Measurements from ENCODE around the gene S100A7A.
"Not testable (repeated sequence)": the region's sequence is repeated elsewhere in the genome, so short reads cannot be mapped to it uniquely, and the experiment has no call there.

The S100A7A gene

GRCh38 chr1:153404768-153405167 lies 11.6 kb upstream of the S100A7A start:
- Histone ChIP-seq H3K9ac (no peak overlapping the region), H3K4me1 (ENCODE audit: low read depth, poor library complexity, severe bottlenecking) (no peaks in the 10 kb centered on the region), H4K20me1 (ENCODE audit: insufficient read depth) (no peaks in the 10 kb centered on the region)

DNA sequence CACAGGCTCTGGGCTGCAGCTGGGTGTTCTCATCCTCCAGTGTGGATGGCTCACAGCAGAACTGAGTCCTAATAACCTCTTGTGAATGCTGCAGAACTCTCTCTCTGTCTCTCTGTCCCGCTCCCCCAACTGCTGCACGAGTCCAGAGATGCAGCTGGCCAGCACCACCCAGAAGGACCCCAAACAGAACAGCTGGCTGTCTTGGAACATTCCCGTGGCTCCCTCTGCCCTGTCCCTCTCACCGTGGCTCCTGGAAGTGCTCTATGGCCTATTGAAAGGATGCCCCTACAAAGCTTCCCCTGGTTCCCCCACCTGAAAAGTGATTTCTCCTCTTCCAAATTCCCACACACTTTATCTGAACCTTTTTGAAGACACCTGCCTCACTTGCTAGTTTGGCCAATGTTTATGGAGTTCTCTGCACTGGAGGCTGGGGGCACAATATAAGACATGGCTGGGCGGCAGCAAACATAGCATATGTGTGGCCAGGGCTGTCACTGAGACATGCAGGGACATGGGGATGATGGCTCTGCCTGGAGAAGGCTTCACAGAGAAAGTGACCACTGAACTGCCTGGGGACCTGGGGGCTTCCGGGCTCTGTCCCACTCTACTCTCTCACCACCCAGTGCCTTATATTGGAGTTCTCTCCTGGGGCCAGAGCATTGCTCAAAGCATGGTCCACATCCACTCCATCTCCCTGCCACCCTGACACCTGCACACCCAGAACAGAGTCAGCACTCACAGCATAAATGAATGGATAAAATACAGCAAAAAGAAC lies 10.3 kb upstream of the S100A7A start:
- not testable (repeated sequence) for H3K4me2 ChIP-seq; H3K4me3 ChIP-seq (IDR thresholded peaks at IDR 0.05; ENCODE audit: insufficient read depth, low read depth, low read length); H3K27ac ChIP-seq; H2AFZ ChIP-seq (ENCODE audit: low read depth); H3K27me3 ChIP-seq (ENCODE audit: insufficient read depth, low read depth); H3K79me2 ChIP-seq (ENCODE audit: insufficient read depth, low read depth); H3K9ac ChIP-seq; H3K4me1 ChIP-seq (ENCODE audit: low read depth, poor library complexity, severe bottlenecking); H3K36me3 ChIP-seq (ENCODE audit: insufficient read depth); H4K20me1 ChIP-seq (ENCODE audit: insufficient read depth)

More at GRCh38 chr1:153404768-153405167, 11.6 kb upstream of the S100A7A start:
- no peaks in the 10 kb centered on the region for H3K27me3 ChIP-seq (ENCODE audit: insufficient read depth, low read depth)
- H3K4me3 ChIP-seq (IDR thresholded peaks at IDR 0.05; ENCODE audit: insufficient read depth, low read depth, low read length), result no peak overlapping the region
- no peaks in the 10 kb centered on the region for H3K36me3 ChIP-seq (ENCODE audit: insufficient read depth)
- H3K4me2 ChIP-seq, result no peak overlapping the region
- TF ChIP-seq, protein P1, sequence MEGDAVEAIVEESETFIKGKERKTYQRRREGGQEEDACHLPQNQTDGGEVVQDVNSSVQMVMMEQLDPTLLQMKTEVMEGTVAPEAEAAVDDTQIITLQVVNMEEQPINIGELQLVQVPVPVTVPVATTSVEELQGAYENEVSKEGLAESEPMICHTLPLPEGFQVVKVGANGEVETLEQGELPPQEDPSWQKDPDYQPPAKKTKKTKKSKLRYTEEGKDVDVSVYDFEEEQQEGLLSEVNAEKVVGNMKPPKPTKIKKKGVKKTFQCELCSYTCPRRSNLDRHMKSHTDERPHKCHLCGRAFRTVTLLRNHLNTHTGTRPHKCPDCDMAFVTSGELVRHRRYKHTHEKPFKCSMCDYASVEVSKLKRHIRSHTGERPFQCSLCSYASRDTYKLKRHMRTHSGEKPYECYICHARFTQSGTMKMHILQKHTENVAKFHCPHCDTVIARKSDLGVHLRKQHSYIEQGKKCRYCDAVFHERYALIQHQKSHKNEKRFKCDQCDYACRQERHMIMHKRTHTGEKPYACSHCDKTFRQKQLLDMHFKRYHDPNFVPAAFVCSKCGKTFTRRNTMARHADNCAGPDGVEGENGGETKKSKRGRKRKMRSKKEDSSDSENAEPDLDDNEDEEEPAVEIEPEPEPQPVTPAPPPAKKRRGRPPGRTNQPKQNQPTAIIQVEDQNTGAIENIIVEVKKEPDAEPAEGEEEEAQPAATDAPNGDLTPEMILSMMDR (conservative IDR thresholded peaks at IDR 0.05; ENCODE audit: low read depth, low read length), result peak; percentile 88
- no peak overlapping the region for H3K27ac ChIP-seq
- no peaks in the 10 kb centered on the region for H3K79me2 ChIP-seq (ENCODE audit: insufficient read depth, low read depth)
- H2AFZ ChIP-seq (ENCODE audit: low read depth), result no peak overlapping the region

GRCh38 chr1:153407274-153407673 lies 9.0 kb upstream of the S100A7A start:
- not testable (repeated sequence) for H3K4me3 ChIP-seq (IDR thresholded peaks at IDR 0.05; ENCODE audit: insufficient read depth, low read depth, low read length); H3K9ac ChIP-seq; H2AFZ ChIP-seq (ENCODE audit: low read depth); H3K27ac ChIP-seq; H3K79me2 ChIP-seq (ENCODE audit: insufficient read depth, low read depth); H3K4me1 ChIP-seq (ENCODE audit: low read depth, poor library complexity, severe bottlenecking); H3K36me3 ChIP-seq (ENCODE audit: insufficient read depth); H3K27me3 ChIP-seq (ENCODE audit: insufficient read depth, low read depth); H4K20me1 ChIP-seq (ENCODE audit: insufficient read depth); H3K4me2 ChIP-seq

DNA sequence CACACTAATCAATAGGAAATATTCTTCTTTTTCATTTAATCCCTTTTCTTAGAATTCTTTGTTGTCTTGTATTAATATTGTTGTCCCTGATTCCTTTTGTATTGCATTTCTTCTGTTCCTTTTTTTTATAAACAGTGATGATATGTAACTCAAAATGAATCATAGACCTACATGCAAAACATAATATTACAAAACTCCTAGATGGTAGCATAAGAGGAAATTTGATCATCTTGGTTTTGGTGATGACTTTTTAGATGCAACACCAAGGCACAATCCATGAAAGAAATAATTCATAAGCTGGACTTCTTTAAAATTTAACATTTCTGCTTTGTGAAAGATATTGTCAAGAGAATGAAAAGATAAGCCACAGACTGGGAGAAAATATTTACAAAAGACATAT lies 2.4 kb upstream of the S100A7A start:
- H3K36me3 ChIP-seq (ENCODE audit: insufficient read depth); H3K4me1 ChIP-seq (ENCODE audit: low read depth, poor library complexity, severe bottlenecking); H3K9ac ChIP-seq; H3K4me3 ChIP-seq (IDR thresholded peaks at IDR 0.05; ENCODE audit: insufficient read depth, low read depth, low read length); H3K27ac ChIP-seq; H2AFZ ChIP-seq (ENCODE audit: low read depth); H3K27me3 ChIP-seq (ENCODE audit: insufficient read depth, low read depth); H3K4me2 ChIP-seq; H3K79me2 ChIP-seq (ENCODE audit: insufficient read depth, low read depth); H4K20me1 ChIP-seq (ENCODE audit: insufficient read depth): not testable (repeated sequence)

DNA sequence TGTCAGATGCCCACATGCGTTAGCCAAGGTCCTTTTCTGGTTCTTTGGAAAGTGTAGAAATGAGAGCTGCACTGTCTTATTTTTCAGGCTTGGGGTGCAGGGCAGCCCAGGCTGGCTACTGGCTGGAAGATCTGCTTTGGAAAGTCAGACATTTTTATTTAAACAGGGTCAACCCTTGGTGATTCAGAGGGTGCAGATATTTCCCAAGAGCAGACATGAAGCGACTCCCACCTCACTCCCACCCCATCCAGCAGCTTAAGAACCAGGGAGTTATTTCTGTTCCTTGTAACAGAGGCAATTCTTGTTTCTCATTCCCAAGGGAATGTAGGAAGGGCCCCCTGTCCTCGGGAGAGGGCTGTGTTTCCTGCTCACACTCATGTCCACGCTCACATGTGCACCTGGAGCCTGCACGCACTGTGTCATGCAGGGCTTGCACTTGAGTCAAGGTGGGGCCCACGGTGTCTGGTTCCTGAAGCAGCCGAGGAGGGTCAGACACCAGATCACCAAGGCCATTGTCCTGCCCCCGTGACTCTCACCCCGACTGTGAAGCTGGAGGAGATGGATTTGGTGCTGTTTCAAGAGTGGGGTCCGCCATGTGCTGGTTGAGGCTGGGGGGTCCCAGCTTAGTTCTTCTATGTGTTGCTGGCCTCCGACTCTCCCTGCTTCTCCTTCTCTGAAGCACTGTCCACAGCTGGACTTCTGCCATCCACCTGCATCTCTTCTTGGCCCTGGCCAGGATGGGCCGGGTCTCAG lies 992 bp downstream of the S100A7A start:
- Histone ChIP-seq H3K4me3 (IDR thresholded peaks at IDR 0.05; ENCODE audit: insufficient read depth, low read depth, low read length) (no peak overlapping the region), H3K4me1 (ENCODE audit: low read depth, poor library complexity, severe bottlenecking) (no peaks in the 10 kb centered on the region), H3K79me2 (ENCODE audit: insufficient read depth, low read depth) (no peaks in the 10 kb centered on the region), H2AFZ (ENCODE audit: low read depth) (no peak overlapping the region), H3K4me2 (no peak overlapping the region), H3K9ac (no peak overlapping the region), H3K36me3 (ENCODE audit: insufficient read depth) (no peaks in the 10 kb centered on the region), H3K27ac (no peak overlapping the region), H4K20me1 (ENCODE audit: insufficient read depth) (no peaks in the 10 kb centered on the region), H3K27me3 (ENCODE audit: insufficient read depth, low read depth) (no peaks in the 10 kb centered on the region)
- TF ChIP-seq, protein P1 (conservative IDR thresholded peaks at IDR 0.05; ENCODE audit: low read depth, low read length), result no peak

DNA sequence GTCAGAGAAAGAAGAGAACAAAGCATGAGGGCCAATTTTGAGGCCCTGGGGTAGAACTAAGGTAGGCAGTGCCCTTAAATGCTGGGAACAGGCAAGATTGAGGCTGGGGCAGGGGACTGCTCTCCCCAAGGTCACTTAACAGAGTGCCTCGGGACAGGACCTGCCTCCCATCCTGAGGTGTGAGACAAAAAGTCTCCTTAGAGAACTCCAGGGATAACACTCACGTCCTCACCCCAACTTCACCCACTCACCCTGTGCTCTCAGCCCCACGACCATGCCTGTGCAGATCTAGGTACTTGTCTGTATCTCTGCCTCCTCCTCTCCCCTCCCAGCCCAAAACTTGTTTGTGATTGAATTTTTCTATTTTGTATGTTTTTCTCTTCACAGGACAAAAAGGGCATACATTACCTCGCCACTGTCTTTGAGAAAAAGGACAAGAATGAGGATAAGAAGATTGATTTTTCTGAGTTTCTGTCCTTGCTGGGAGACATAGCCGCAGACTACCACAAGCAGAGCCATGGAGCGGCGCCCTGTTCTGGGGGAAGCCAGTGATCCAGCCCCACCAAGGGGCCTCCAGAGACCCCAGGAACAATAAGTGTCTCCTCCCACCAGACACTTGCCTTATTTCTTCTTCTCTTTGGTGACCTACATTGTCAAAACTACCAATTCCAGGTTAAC lies 2.6 kb downstream of the S100A7A start:
- not testable (repeated sequence) for H3K36me3 ChIP-seq (ENCODE audit: insufficient read depth); H3K9ac ChIP-seq; H2AFZ ChIP-seq (ENCODE audit: low read depth); H3K27ac ChIP-seq; H3K27me3 ChIP-seq (ENCODE audit: insufficient read depth, low read depth); H3K4me2 ChIP-seq; H4K20me1 ChIP-seq (ENCODE audit: insufficient read depth); H3K4me1 ChIP-seq (ENCODE audit: low read depth, poor library complexity, severe bottlenecking); H3K4me3 ChIP-seq (IDR thresholded peaks at IDR 0.05; ENCODE audit: insufficient read depth, low read depth, low read length); H3K79me2 ChIP-seq (ENCODE audit: insufficient read depth, low read depth)

DNA sequence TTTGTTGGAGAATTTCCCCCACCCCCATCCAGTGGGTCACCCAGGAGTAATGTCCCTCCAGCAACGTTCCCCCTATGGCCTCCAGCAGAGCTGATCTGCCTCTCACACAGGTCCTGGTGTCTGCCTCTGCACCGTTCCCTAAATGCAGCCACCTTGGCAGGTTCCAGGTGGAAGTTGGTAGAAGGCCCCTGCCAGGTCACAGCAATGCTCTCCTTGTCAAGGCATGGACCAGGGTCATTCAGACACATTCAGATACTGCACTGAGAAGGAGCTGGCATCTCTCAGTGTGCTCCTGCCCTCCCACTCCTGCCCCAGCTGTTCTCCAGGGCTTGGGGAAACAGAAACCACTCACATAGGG lies 3.1 kb downstream of the S100A7A start:
- H3K4me3 ChIP-seq (IDR thresholded peaks at IDR 0.05; ENCODE audit: insufficient read depth, low read depth, low read length); H3K27me3 ChIP-seq (ENCODE audit: insufficient read depth, low read depth); H3K4me2 ChIP-seq; H4K20me1 ChIP-seq (ENCODE audit: insufficient read depth); H3K9ac ChIP-seq; H3K36me3 ChIP-seq (ENCODE audit: insufficient read depth); H3K79me2 ChIP-seq (ENCODE audit: insufficient read depth, low read depth); H3K4me1 ChIP-seq (ENCODE audit: low read depth, poor library complexity, severe bottlenecking); H3K27ac ChIP-seq; H2AFZ ChIP-seq (ENCODE audit: low read depth): not testable (repeated sequence)
